GM19035 (cell line): ENCODE measurements around the gene IRS2.

ENCODE experiments used
- ATAC-seq: cut with Tn5 transposase; IDR thresholded peaks from one replicate; pipeline ENCODE4 v1.9.1; 2021; ENCODE audit not compliant: unreplicated experiment

IRS2 gene

DNA sequence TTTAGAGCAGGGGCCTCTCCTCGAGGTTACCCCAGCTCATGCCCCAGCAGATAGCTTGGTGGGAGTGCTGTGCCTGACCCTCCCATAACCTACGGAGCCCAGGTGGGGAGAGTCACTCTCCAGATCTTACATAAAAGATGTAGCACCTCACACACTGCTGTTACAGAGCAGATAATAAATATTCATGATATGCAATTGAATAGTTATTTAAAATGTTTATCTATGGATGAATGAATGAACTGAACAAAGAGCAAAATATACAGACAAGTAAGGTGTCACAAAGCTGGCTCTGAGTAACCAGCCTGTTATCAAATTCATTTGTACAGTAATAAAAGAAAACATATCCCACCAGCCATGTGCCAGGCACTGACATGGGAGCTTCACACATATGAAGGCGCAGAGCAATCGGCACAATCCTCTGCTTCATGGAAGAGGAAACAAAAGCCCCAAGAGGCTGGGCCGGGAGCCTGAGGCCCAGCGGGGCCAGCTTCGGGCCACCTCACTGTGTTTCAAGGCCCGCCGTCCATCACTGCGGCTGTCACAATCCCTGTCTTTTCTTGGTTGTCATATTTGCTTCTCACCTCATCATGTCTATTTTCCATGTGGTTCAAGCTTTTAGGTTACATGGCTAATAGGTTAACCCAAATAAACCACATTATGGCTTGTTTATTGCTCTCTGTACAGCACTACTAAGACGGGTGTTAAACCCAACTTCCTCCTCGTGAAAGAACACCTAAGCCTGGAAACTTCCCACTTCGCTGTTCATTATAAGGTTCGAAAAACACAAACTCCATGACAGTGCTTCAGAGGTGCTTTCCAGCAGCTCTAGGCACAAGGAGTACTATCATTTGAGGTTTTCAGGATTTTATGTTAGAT lies 78.4 kb downstream of the IRS2 start:
- ATAC-seq = no peak

GRCh38 chr13:109707044-109707741 lies 79.2 kb downstream of the IRS2 start:
- no peak for ATAC-seq

- no peak for ATAC-seq
Observed at GRCh38 chr13:109706015-109706715, 80.2 kb downstream of the IRS2 start.

DNA sequence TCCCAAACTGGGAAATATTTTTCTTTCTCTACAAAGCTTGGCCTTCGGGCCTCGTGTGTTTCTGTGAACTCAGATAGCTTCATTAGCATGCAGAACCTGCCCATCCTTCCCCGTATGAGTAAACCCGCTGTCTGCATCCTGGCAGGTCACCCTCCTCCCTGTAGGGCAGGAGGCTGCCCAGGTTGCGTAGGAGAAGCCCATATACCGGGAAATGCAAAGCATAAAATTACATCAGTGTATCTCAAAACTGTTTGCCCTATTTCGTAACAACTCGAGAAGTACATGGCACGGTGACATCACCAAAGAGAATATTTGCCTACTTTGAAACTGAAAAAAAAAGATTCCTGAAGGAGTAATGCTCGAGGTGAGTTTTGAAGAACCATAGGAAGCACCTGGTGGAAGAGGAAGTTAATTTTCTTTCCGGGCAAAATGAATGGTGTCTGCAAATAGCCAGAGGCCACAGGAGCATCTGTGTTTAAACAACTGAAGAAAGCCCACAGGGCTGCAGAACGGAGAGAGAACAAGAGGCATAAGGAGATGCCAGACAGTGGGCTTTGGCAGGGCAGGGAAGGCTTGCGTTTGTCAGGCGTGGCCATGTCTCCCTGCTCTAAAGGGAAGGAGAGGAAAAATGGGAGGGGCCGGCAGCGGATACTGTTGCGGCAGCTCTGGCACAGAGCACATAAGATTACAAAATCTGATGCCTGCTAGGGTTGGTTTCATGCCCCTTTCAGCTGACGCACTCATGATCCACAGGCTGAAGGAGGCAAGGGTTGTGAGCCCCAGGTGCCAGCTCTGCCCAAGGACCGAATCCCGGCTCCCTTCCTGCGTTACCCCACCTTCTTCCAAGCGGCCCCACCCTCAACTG lies 81.4 kb downstream of the IRS2 start:
- ATAC-seq = no peak

DNA sequence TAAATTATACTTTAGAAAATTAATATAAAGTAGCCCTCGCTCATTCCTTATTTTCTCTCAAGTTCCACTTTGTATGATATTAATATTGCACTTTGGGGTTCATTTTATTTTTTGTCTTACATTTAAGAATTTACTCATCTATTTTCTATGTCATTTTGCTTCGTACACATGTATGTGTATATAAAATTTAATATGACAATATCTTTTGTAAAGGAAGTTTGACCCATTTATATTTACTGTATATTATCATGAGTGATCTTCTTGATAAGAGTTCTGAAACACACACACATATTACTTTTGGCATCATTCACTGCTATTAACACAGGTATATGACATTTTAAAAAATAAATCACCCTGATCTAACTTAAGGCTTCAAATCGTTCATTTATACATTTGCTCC lies 83.1 kb downstream of the IRS2 start:
- no peak for ATAC-seq
